Erythroblast (primary cell): Measurements from ENCODE around the gene CLRN1.

Source experiments
- GATA1 ChIP-seq: IDR thresholded peaks from 2 replicates; pipeline ENCODE4 v1.6.1; 2011; ENCODE audit warnings: low read depth, mild to moderate bottlenecking, control low read depth, low read length, moderate library complexity
- POLR2A ChIP-seq: IDR thresholded peaks from 2 replicates; pipeline ENCODE4 v1.6.1; 2011; ENCODE audit warnings: mild to moderate bottlenecking, low read length

- TF ChIP-seq POLR2A (no peak), GATA1 (no peak)
These were observed 36.2 kb upstream of the CLRN1 start for GRCh38 chr3:151008699-151009098.
